HG03521 (cell line): ENCODE measurements around the gene CENPH.
"Not testable (repeated sequence)": the region's sequence is repeated elsewhere in the genome, so short reads cannot be mapped to it uniquely, and the experiment has no call there.

Source experiments
- ATAC-seq: cut with Tn5 transposase; IDR thresholded peaks from one replicate; pipeline ENCODE4 v1.9.1; 2021; ENCODE audit warnings: mild to moderate bottlenecking, moderate library complexity; ENCODE audit not compliant: unreplicated experiment

CENPH gene

GRCh38 chr5:69245031-69245430 lies 55.6 kb downstream of the CENPH start:
- ATAC-seq: no peak

DNA sequence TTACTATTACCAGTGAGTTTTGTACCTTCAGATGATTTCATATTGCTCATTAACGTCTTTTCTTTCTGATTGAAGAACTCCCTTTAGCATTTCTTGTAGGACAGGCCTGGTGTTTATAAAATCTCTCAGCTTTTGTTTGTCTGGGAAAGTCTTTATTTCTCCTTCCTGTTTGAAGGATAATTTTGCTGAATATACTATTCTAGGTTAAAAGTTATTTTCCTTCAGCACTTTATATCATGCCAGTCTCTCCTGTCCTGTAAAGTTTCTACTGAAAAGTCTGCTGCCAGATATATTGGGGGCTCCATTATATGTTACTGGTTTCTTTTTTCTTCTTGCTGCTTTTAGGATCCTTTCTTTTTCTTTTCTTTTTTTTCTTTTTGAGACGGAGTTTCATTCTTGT lies 58.6 kb downstream of the CENPH start:
- ATAC-seq: no peak

GRCh38 chr5:69250593-69250992 lies 61.2 kb downstream of the CENPH start:
- ATAC-seq: no peak

GRCh38 chr5:69252437-69252836 lies 63.1 kb downstream of the CENPH start:
- ATAC-seq: no peak

- not testable (repeated sequence) for ATAC-seq
Measured at GRCh38 chr5:69255940-69256339, 66.6 kb downstream of the CENPH start.

DNA sequence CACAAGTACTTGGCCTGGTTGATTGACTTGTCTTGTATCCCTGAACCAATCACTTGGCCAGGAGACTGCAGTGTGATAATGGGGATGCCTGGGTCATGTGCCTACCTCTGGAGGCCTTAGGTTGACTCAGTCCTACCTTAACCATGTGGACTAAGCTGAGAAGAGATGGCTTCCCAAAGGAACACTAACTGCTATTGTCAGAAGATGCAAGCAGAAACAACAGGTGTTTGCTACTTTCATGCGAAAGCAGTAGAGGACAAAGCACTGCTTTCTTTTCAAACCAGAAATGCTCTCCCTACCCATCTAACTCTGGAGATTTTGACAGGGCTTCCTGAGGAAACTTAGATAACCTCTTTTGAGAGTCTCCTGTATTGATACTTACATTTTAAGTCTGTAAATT lies 68.2 kb downstream of the CENPH start:
- no peak for ATAC-seq
